HEK293 (cell line): ENCODE results near the gene PKLR.

Experiments used
- KLF7 ChIP-seq: fragments of 450-650 bp; formaldehyde crosslinking; IDR thresholded peaks from 2 replicates; pipeline ENCODE4 v1.5.1; 2016; ENCODE audit warnings: missing biosample characterization, missing genetic modification characterization, borderline replicate concordance
- MZF1 ChIP-seq: fragments of 450-650 bp; formaldehyde crosslinking; IDR thresholded peaks from 2 replicates; pipeline ENCODE4 v1.5.1; 2017; ENCODE audit warnings: missing biosample characterization, missing genetic modification characterization, borderline replicate concordance
- SCRT2 ChIP-seq: fragments of 450-650 bp; formaldehyde crosslinking; IDR thresholded peaks from 2 replicates; pipeline ENCODE4 v1.5.1; 2016; ENCODE audit warnings: missing biosample characterization, missing genetic modification characterization
- SP2 ChIP-seq: fragments of 450-650 bp; formaldehyde crosslinking; IDR thresholded peaks from 2 replicates; pipeline ENCODE4 v1.5.1; 2016; ENCODE audit warnings: missing biosample characterization, missing genetic modification characterization
- ZBTB49 ChIP-seq: fragments of 450-650 bp; formaldehyde crosslinking; IDR thresholded peaks from 2 replicates; pipeline ENCODE4 v1.5.1; 2016; ENCODE audit warnings: missing biosample characterization, missing genetic modification characterization, low read depth
- ZBTB6 ChIP-seq: fragments of 450-650 bp; formaldehyde crosslinking; IDR thresholded peaks from 2 replicates; pipeline ENCODE4 v1.5.1; 2017; ENCODE audit warnings: missing biosample characterization, missing genetic modification characterization
- ZBTB7A ChIP-seq: fragments of 450-650 bp; formaldehyde crosslinking; IDR thresholded peaks from 2 replicates; pipeline ENCODE4 v1.5.1; 2016; ENCODE audit warnings: low read depth, missing biosample characterization, missing genetic modification characterization
- ZNF112 ChIP-seq: fragments of 450-650 bp; formaldehyde crosslinking; IDR thresholded peaks from 2 replicates; pipeline ENCODE4 v1.5.0; 2017; ENCODE audit warnings: missing biosample characterization, missing genetic modification characterization
- ZNF169 ChIP-seq: fragments of 450-650 bp; formaldehyde crosslinking; IDR thresholded peaks from 2 replicates; pipeline ENCODE4 v1.5.1; 2016; ENCODE audit warnings: missing biosample characterization, missing genetic modification characterization
- ZNF2 ChIP-seq: fragments of 450-650 bp; formaldehyde crosslinking; IDR thresholded peaks from 2 replicates; pipeline ENCODE4 v1.5.1; 2016; ENCODE audit warnings: missing biosample characterization, missing genetic modification characterization
- ZNF302 ChIP-seq: fragments of 450-650 bp; formaldehyde crosslinking; IDR thresholded peaks from 2 replicates; pipeline ENCODE4 v1.5.1; 2016; ENCODE audit warnings: missing biosample characterization, missing genetic modification characterization, low read depth
- ZNF311 ChIP-seq: fragments of 450-650 bp; formaldehyde crosslinking; IDR thresholded peaks from 2 replicates; pipeline ENCODE4 v1.5.1; 2017; ENCODE audit warnings: missing biosample characterization, missing genetic modification characterization, borderline replicate concordance
- ZNF366 ChIP-seq: fragments of 450-650 bp; formaldehyde crosslinking; conservative IDR thresholded peaks from 2 replicates; pipeline ENCODE4 v1.5.1; 2016; ENCODE audit warnings: missing biosample characterization, missing genetic modification characterization
- ZNF394 ChIP-seq: fragments of 450-650 bp; formaldehyde crosslinking; IDR thresholded peaks from 2 replicates; pipeline ENCODE4 v1.5.1; 2016; ENCODE audit warnings: missing biosample characterization, missing genetic modification characterization, mild to moderate bottlenecking, moderate library complexity, borderline replicate concordance
- ZNF621 ChIP-seq: fragments of 450-650 bp; formaldehyde crosslinking; IDR thresholded peaks from 2 replicates; pipeline ENCODE4 v1.5.1; 2017; ENCODE audit warnings: missing biosample characterization, missing genetic modification characterization
- ZNF624 ChIP-seq: fragments of 450-650 bp; formaldehyde crosslinking; IDR thresholded peaks from 2 replicates; pipeline ENCODE4 v1.5.1; 2017; ENCODE audit warnings: missing biosample characterization, missing genetic modification characterization
- ZNF626 ChIP-seq: fragments of 450-650 bp; sonication (Bioruptor Pico); formaldehyde crosslinking; IDR thresholded peaks from 2 replicates; pipeline ENCODE4 v1.5.1; 2018; ENCODE audit warnings: missing biosample characterization, missing genetic modification characterization, inconsistent platforms
- ZNF660 ChIP-seq: fragments of 450-650 bp; IDR thresholded peaks from 2 replicates; pipeline ENCODE4 v1.5.1; 2018; ENCODE audit warnings: missing biosample characterization, mild to moderate bottlenecking, missing genetic modification characterization
- ZNF670 ChIP-seq: fragments of 450-650 bp; formaldehyde crosslinking; IDR thresholded peaks from 2 replicates; pipeline ENCODE4 v1.5.1; 2016; ENCODE audit warnings: missing biosample characterization, missing genetic modification characterization, low read depth
- ZNF707 ChIP-seq: fragments of 450-650 bp; formaldehyde crosslinking; IDR thresholded peaks from 2 replicates; pipeline ENCODE4 v1.5.1; 2016; ENCODE audit warnings: missing biosample characterization, missing genetic modification characterization
- TF ChIP-seq, protein P1 (sequence below): fragments of 450-650 bp; formaldehyde crosslinking; IDR thresholded peaks from 2 replicates; pipeline ENCODE4 v1.5.1; 2016; ENCODE audit warnings: missing biosample characterization, missing genetic modification characterization
- TF ChIP-seq, protein P2 (sequence below): fragments of 450-650 bp; formaldehyde crosslinking; IDR thresholded peaks from 2 replicates; pipeline ENCODE4 v1.5.1; 2016; ENCODE audit warnings: missing biosample characterization, missing genetic modification characterization, borderline replicate concordance

Gene PKLR

DNA sequence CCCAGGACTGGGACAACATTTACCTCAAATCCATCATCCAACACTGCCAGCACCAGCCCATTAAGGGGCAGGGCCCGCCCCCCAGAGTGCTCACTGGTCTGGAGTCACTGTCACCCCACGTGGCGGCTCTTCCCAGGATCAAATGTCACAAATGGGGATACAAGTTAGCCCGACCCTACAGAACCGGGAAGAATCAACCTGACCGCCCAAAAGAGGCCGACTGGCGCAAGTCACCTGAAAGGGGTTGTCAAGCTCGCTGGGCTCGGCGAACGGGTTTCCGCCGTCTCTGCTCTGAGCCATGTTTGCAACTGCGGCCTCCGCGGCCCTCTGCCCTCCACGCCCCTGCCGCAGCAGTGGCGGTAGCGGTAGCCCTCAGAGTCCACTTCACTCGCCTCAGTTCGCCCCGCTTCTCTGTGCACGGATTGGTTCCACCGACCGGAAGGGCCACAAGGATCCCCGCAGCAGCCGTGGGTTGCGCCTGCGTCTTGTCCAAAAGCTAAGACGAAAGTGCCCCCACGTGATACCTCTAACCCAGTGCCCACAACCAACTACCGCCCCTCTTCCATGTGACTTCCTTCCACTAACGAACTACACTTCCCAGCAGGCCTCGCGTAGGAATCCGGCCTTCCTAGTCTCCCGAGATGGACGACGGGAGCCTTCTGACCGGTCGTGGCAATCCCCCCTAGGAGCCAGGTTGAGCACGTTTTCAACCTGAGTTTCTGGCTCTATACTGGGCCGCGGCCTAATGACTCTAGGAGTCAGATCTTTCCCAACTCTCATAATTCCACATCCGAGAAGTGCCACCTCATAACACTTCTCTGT, 39.2 kb downstream of the PKLR start, which contains the start of gene SCAMP3 (continued):
- TF ChIP-seq KLF7 (tag by site-specific recombination) = no peak; the same call in 1 of the 2 replicates
- peak; percentile 31; the same call in 1 of the 2 replicates for TF ChIP-seq ZBTB7A (tag by site-specific recombination)
- TF ChIP-seq ZNF626 = no peak
- TF ChIP-seq ZNF311 (tag by site-specific recombination) = no peak
- peak; percentile 91 for TF ChIP-seq ZNF2 (tag by site-specific recombination)
- no peak for TF ChIP-seq ZNF302
- 0 out of 2 replicates have a peak, but pooled peaks have one; percentile 32 for TF ChIP-seq MZF1 (tag by site-specific recombination)
- no peak for TF ChIP-seq SCRT2
- peak; percentile 70; the same call in 1 of the 2 replicates for TF ChIP-seq ZNF394
- TF ChIP-seq SP2 (tag by site-specific recombination) = peak; percentile 96
- no peak for TF ChIP-seq ZNF169 (tag by site-specific recombination)
- no peak for TF ChIP-seq ZNF670 (tag by site-specific recombination)
- TF ChIP-seq ZNF621 (tag by site-specific recombination) = no peak
- TF ChIP-seq, protein P1, sequence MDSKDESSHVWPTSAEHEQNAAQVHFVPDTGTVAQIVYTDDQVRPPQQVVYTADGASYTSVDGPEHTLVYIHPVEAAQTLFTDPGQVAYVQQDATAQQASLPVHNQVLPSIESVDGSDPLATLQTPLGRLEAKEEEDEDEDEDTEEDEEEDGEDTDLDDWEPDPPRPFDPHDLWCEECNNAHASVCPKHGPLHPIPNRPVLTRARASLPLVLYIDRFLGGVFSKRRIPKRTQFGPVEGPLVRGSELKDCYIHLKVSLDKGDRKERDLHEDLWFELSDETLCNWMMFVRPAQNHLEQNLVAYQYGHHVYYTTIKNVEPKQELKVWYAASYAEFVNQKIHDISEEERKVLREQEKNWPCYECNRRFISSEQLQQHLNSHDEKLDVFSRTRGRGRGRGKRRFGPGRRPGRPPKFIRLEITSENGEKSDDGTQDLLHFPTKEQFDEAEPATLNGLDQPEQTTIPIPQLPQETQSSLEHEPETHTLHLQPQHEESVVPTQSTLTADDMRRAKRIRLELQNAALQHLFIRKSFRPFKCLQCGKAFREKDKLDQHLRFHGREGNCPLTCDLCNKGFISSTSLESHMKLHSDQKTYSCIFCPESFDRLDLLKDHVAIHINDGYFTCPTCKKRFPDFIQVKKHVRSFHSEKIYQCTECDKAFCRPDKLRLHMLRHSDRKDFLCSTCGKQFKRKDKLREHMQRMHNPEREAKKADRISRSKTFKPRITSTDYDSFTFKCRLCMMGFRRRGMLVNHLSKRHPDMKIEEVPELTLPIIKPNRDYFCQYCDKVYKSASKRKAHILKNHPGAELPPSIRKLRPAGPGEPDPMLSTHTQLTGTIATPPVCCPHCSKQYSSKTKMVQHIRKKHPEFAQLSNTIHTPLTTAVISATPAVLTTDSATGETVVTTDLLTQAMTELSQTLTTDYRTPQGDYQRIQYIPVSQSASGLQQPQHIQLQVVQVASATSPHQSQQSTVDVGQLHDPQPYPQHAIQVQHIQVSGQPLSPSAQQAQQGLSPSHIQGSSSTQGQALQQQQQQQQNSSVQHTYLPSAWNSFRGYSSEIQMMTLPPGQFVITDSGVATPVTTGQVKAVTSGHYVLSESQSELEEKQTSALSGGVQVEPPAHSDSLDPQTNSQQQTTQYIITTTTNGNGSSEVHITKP (tag by site-specific recombination) = peak; percentile 97
- no peak for TF ChIP-seq ZBTB6 (tag by site-specific recombination)
- TF ChIP-seq ZNF366 (tag by site-specific recombination) = no peak
- TF ChIP-seq ZNF707 = no peak
- TF ChIP-seq, protein P2, sequence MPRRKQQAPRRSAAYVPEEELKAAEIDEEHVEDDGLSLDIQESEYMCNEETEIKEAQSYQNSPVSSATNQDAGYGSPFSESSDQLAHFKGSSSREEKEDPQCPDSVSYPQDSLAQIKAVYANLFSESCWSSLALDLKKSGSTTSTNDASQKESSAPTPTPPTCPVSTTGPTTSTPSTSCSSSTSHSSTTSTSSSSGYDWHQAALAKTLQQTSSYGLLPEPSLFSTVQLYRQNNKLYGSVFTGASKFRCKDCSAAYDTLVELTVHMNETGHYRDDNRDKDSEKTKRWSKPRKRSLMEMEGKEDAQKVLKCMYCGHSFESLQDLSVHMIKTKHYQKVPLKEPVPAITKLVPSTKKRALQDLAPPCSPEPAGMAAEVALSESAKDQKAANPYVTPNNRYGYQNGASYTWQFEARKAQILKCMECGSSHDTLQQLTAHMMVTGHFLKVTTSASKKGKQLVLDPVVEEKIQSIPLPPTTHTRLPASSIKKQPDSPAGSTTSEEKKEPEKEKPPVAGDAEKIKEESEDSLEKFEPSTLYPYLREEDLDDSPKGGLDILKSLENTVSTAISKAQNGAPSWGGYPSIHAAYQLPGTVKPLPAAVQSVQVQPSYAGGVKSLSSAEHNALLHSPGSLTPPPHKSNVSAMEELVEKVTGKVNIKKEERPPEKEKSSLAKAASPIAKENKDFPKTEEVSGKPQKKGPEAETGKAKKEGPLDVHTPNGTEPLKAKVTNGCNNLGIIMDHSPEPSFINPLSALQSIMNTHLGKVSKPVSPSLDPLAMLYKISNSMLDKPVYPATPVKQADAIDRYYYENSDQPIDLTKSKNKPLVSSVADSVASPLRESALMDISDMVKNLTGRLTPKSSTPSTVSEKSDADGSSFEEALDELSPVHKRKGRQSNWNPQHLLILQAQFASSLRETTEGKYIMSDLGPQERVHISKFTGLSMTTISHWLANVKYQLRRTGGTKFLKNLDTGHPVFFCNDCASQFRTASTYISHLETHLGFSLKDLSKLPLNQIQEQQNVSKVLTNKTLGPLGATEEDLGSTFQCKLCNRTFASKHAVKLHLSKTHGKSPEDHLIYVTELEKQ (tag by site-specific recombination) = no peak
- TF ChIP-seq ZNF660 (tag by site-specific recombination) = peak; percentile 72; the same call in 1 of the 2 replicates
- no peak for TF ChIP-seq ZBTB49 (tag by site-specific recombination)
- no peak for TF ChIP-seq ZNF112 (tag by site-specific recombination)
- no peak for TF ChIP-seq ZNF624 (tag by site-specific recombination)
- TF ChIP-seq, all 188 proteins: peak for 57
